ENCODE results near the gene PANK4. TPM values are rescaled to one million over a fixed set of nuclear protein-coding genes. Genes with fewer than 3 reads are reported as not detected.
A peak's percentile ranks its signal among the peaks of the same experiment; 100 is the strongest.

The PANK4 gene
- total and polyA plus RNA-seq, 9 of the 15 experiments (the other 6 are each of a cell fraction or from before 2014, with no cell fraction given), result 0.93 to 55.6 (median 31.5) TPM

DNA sequence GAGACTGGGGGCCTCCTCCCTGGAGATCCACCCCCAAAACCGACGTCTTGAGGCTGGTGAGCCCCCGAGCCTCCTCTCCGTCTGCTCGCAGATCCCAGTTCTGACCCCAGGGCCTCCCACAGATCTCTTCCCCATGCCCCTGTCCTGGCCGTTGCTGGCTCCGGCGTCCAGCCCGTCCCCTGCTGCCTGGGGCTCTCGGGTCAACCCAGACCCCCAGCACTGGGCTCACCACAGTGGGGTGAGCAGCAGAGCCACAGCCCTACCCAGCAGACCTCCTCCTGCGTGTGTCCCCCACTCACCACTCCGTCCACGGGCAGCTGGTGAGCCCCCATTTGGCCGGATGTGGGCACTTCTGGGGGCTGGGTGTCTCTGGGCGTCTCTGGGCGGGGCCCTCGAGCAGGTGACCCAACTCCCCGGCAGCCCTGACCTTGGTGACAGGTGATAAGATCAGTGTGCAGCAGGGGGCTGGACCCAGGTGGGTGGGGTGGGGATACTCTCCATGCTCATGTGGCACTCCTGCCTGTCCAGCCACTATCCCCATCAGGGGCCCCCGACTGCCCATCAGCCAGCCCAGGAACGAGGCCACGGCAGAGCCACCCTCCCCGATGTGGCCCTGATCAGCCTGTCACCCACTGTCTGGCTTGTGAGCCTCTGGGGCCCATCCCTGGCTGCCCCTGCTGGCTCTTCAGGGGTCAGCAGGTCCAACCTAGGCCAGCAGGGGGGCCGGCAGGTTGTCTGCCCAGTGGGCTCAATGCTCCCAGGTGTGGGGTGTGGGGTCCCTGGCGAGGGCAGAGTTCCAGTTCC is 30.5 kb upstream of the PANK4 start:
- H3K4me1 ChIP-seq (replicated peaks in 1 of 2; ENCODE audit: control insufficient read depth in 2 of 2, insufficient read depth in 2 of 2, low read length in 2 of 2), result peaks cover 26 to 83% of the 10 kb centered on the region in 2 experiments
- H4K20me1 ChIP-seq (replicated peaks; ENCODE audit: control insufficient read depth, insufficient read depth, low read length), result no peaks in the 10 kb centered on the region
- CTCF ChIA-PET (ENCODE audit: low intra/inter-chr PET ratio), result interaction anchor here (2.7 kb wide), 1 partner anchor 230 kb away, joined by 22 read pairs; no protein-coding TSS in a partner anchor
- H3K27ac ChIP-seq (ENCODE audit: extremely low read depth, low read depth, low read length), result peak overlapping the region; percentile 51; the same call in 1 of the 3 replicates
- WGBS (ENCODE audit: insufficient coverage, low coverage, missing lambda C conversion rate), result 12% methylated on average over 20 of the region's 24 CpGs
- H3K79me2 ChIP-seq (ENCODE audit: control insufficient read depth, insufficient read depth, low read length), result no peaks in the 10 kb centered on the region
- ATAC-seq (peak; percentile 38), DNase-seq (ENCODE audit: extremely low read depth in 1 of 4, low spot score in 3 of 4) (peak in 3 of 4 experiments; percentile 43 to 74 (median 71)), FAIRE-seq (no peak)
- H3K9me3 ChIP-seq (replicated peaks; ENCODE audit: control insufficient read depth, insufficient read depth, low read depth, low read length), result no peaks in the 10 kb centered on the region
- H3K9me1 ChIP-seq (ENCODE audit: control insufficient read depth, insufficient read depth, low read length), result no peaks in the 10 kb centered on the region
- H3K36me3 ChIP-seq (ENCODE audit: control insufficient read depth, insufficient read depth, low read length), result no peaks in the 10 kb centered on the region
- H3K9ac ChIP-seq (ENCODE audit: insufficient read depth in 1 of 2, low read depth in 2 of 2, low read length in 2 of 2), result peak overlapping the region; percentile 51 to 92; a peak in 3 of 4 replicates
- POLR2A ChIA-PET, result interaction anchor here (0.6 to 1.8 kb wide), 6 partner anchors 10 to 386 kb away, joined by 3 to 8 read pairs (median 3); partner anchors contain the start of gene PRXL2B
- intact Hi-C loops (cut with micrococcal nuclease), result no loop called here
- no TSS peak for BruUV-seq (replicated peaks)
- H2AFZ ChIP-seq (ENCODE audit: low read depth, low read length), result peak overlapping the region; percentile 86
- peak overlapping the region; percentile 69 for H3K4me2 ChIP-seq (ENCODE audit: insufficient read depth, low read length)
- 0 out of 5 replicates have a peak, but pooled peaks cover 0 to 4% of the 10 kb centered on the region in 2 experiments for H3K27me3 ChIP-seq (ENCODE audit: control insufficient read depth in 2 of 2, insufficient read depth in 2 of 2, low read length in 2 of 2)
- in situ Hi-C loops (cut with MboI), result no loop called here
- peak overlapping the region; percentile 25 for H3K4me3 ChIP-seq
- no peak for TF ChIP-seq L3MBTL2 (IDR thresholded peaks at IDR 0.05)
- TF ChIP-seq, protein P1, sequence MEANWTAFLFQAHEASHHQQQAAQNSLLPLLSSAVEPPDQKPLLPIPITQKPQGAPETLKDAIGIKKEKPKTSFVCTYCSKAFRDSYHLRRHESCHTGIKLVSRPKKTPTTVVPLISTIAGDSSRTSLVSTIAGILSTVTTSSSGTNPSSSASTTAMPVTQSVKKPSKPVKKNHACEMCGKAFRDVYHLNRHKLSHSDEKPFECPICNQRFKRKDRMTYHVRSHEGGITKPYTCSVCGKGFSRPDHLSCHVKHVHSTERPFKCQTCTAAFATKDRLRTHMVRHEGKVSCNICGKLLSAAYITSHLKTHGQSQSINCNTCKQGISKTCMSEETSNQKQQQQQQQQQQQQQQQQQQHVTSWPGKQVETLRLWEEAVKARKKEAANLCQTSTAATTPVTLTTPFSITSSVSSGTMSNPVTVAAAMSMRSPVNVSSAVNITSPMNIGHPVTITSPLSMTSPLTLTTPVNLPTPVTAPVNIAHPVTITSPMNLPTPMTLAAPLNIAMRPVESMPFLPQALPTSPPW (CRISPR knock-in tag; IDR thresholded peaks at IDR 0.05), result peak; percentile 23; the same call in 1 of the 2 replicates
- TF ChIP-seq MYC (IDR thresholded peaks at IDR 0.05; ENCODE audit: low read depth, low read length), result no peak
- no peak; the same call in 1 of the 2 replicates for TF ChIP-seq MYC (CRISPR knock-in tag; IDR thresholded peaks at IDR 0.05; ENCODE audit: borderline replicate concordance, low read depth)
- TF ChIP-seq KAT7 (CRISPR knock-in tag; IDR thresholded peaks at IDR 0.05; ENCODE audit: borderline replicate concordance), result 0 out of 2 replicates have a peak, but pooled peaks have one; percentile 40
- peak; percentile 18; the same call in 1 of the 2 replicates for TF ChIP-seq POLR2G (IDR thresholded peaks at IDR 0.05; ENCODE audit: low read depth, low read length)
- no peak for TF ChIP-seq NR2C1 (IDR thresholded peaks at IDR 0.05)
- TF ChIP-seq NR2C1 (tag; IDR thresholded peaks at IDR 0.05), result peak; percentile 39; the same call in 1 of the 2 replicates
- TF ChIP-seq CXXC5 (CRISPR knock-in tag; IDR thresholded peaks at IDR 0.05), result peak; percentile 24
- TF ChIP-seq CBFB (CRISPR knock-in tag; IDR thresholded peaks at IDR 0.05), result no peak
- 0 out of 2 replicates have a peak, but pooled peaks have one; percentile 18 for TF ChIP-seq SMAD3 (CRISPR knock-in tag; conservative IDR thresholded peaks at IDR 0.05)
- TF ChIP-seq ZNF76 (CRISPR knock-in tag; IDR thresholded peaks at IDR 0.05; ENCODE audit: borderline replicate concordance), result 0 out of 2 replicates have a peak, but pooled peaks have one; percentile 51
- TF ChIP-seq ZNF830 (CRISPR knock-in tag; IDR thresholded peaks at IDR 0.05), result no peak
- TF ChIP-seq, protein P2, sequence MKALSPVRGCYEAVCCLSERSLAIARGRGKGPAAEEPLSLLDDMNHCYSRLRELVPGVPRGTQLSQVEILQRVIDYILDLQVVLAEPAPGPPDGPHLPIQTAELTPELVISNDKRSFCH (CRISPR knock-in tag; IDR thresholded peaks at IDR 0.05), result no peak
- TF ChIP-seq, protein P2 (tag; IDR thresholded peaks at IDR 0.05), result 0 out of 2 replicates have a peak, but pooled peaks have one; percentile 18
